ENCODE data around the gene ACOT12. TPM values are rescaled to one million over a fixed set of nuclear protein-coding genes. Genes with fewer than 3 reads are reported as not detected.

Gene ACOT12
- total RNA-seq, 1 experiment from 2014 or later, result not detected

DNA sequence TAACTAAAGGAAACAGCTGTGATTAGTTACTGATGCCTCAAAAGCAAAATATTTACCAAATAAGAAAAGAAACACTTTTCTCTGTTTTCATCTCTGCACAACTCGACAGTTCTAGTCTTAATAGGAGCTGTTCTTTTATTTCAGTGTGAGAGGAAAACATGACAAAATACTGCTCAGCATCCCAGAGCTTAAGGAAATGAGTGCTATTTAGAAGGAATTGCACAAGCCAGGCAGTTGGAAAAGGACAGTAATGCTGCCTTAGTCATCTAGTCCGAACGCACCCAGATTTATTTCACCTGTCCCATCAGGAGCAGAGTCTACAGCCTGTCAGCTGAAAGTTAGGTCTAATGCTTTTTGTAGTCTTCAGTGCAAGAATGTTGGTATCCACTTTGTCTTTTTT lies 80.2 kb downstream of the ACOT12 start:
- no peaks in the 10 kb centered on the region for H3K79me1 ChIP-seq (ENCODE audit: insufficient read depth, low read depth, low read length, poor library complexity, severe bottlenecking)
- H3K23ac ChIP-seq (ENCODE audit: insufficient read length, low read depth, low read length), result no peak overlapping the region
- H3K79me2 ChIP-seq (ENCODE audit: insufficient read depth, low read length), result no peaks in the 10 kb centered on the region
- no peak overlapping the region for H3T11ph ChIP-seq (ENCODE audit: low read length)
- no peak overlapping the region for H3K18ac ChIP-seq (ENCODE audit: insufficient read length, low read depth, low read length)
- DNase-seq, result no peak
- Mint-ChIP-seq H3K36me3 (ENCODE audit: insufficient read depth in 1 of 3, low read depth in 3 of 3) (peaks cover 0 to 31% (median 7%) of the 10 kb centered on the region in 3 experiments; a peak in 5 of 7 replicates), H3K9me3 (no peaks in the 10 kb centered on the region), H3K4me1 (peaks cover 7 to 19% of the 10 kb centered on the region in 2 experiments; a peak in 3 of 4 replicates), H3K27ac (no peak overlapping the region; a peak in 1 of 7 replicates), H3K27me3 (ENCODE audit: low read depth) (no peaks in the 10 kb centered on the region), H3K4me3 (no peak overlapping the region)
- no peak overlapping the region for H2BK12ac ChIP-seq (ENCODE audit: insufficient read length, low read depth, low read length)
- no peak overlapping the region for H2BK5ac ChIP-seq (ENCODE audit: insufficient read length, low read length)
- no peak overlapping the region for H3K14ac ChIP-seq (ENCODE audit: insufficient read depth, low read length)
- no peak overlapping the region for H2AFZ ChIP-seq (ENCODE audit: low read length)
- no peaks in the 10 kb centered on the region for H3K27me3 ChIP-seq (ENCODE audit: insufficient read depth, low read length)
- H3K9ac ChIP-seq (ENCODE audit: extremely low read depth, insufficient read length, low read length), result no peak overlapping the region
- no peak overlapping the region for H4K91ac ChIP-seq (ENCODE audit: insufficient read length, low read depth, low read length)
- no peaks in the 10 kb centered on the region for H3K9me3 ChIP-seq (ENCODE audit: control insufficient read depth, low read depth, low read length)
- H4K20me1 ChIP-seq (ENCODE audit: control insufficient read depth, insufficient read depth, insufficient read length), result no peaks in the 10 kb centered on the region
- H2BK120ac ChIP-seq (ENCODE audit: low read depth, low read length, poor library complexity, severe bottlenecking), result no peak overlapping the region
- no peak overlapping the region for H3K56ac ChIP-seq (ENCODE audit: insufficient read length, low read depth, low read length)
- no peak overlapping the region for H2BK20ac ChIP-seq (ENCODE audit: low read depth, low read length, poor library complexity, severe bottlenecking)
- no peaks in the 10 kb centered on the region for H3K23me2 ChIP-seq (ENCODE audit: insufficient read length, low read depth, low read length, poor library complexity, severe bottlenecking)
- H2AK5ac ChIP-seq (ENCODE audit: insufficient read length, low read length), result no peak overlapping the region
- H2BK15ac ChIP-seq (ENCODE audit: low read depth, low read length), result no peak overlapping the region
- no peak overlapping the region for H4K8ac ChIP-seq (replicated peaks; ENCODE audit: insufficient read length, low read depth, low read length)
- H3K4me1 ChIP-seq (ENCODE audit: insufficient read depth, low read length), result no peaks in the 10 kb centered on the region; the same call in 1 of the 2 replicates
- no CpG with 5 or more reads among the region's 3 CpGs for WGBS (ENCODE audit: extremely low coverage, insufficient read length, low lambda C conversion rate)
- H3K4ac ChIP-seq (ENCODE audit: low read depth, low read length), result no peak overlapping the region
- TF ChIP-seq, protein P1, sequence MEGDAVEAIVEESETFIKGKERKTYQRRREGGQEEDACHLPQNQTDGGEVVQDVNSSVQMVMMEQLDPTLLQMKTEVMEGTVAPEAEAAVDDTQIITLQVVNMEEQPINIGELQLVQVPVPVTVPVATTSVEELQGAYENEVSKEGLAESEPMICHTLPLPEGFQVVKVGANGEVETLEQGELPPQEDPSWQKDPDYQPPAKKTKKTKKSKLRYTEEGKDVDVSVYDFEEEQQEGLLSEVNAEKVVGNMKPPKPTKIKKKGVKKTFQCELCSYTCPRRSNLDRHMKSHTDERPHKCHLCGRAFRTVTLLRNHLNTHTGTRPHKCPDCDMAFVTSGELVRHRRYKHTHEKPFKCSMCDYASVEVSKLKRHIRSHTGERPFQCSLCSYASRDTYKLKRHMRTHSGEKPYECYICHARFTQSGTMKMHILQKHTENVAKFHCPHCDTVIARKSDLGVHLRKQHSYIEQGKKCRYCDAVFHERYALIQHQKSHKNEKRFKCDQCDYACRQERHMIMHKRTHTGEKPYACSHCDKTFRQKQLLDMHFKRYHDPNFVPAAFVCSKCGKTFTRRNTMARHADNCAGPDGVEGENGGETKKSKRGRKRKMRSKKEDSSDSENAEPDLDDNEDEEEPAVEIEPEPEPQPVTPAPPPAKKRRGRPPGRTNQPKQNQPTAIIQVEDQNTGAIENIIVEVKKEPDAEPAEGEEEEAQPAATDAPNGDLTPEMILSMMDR (conservative IDR thresholded peaks at IDR 0.05), result no peak
- no peak overlapping the region for H3K27ac ChIP-seq (ENCODE audit: insufficient read length, low read depth, low read length)
- H4K5ac ChIP-seq (ENCODE audit: insufficient read length, low read depth, low read length), result no peak overlapping the region
- no peak overlapping the region for H3K4me2 ChIP-seq (ENCODE audit: insufficient read depth, insufficient read length, low read length)

All from H9 (cell line).